ENCODE measurements around the gene LCP1. TPM values are rescaled to one million over a fixed set of nuclear protein-coding genes. Genes with fewer than 3 reads are reported as not detected.

LCP1 gene
- total RNA-seq, 2 donors from 2014 or later: 8.6 to 31.7 TPM

GRCh38 chr13:46202188-46202795 is 20.3 kb upstream of the LCP1 start:
- DNase-seq (ENCODE audit: low spot score): no peak
- no peaks in the 10 kb centered on the region for H3K9me3 ChIP-seq
- H3K36me3 ChIP-seq: no peaks in the 10 kb centered on the region
- no peaks in the 10 kb centered on the region for H3K4me1 ChIP-seq
- H3K27ac ChIP-seq: no peak overlapping the region
- H3K27me3 ChIP-seq: no peaks in the 10 kb centered on the region
- TF ChIP-seq CTCF (IDR thresholded peaks at IDR 0.05): no peak
- H3K4me3 ChIP-seq: no peak overlapping the region

GRCh38 chr13:46198696-46199193 is 16.8 kb upstream of the LCP1 start:
- Histone ChIP-seq H3K36me3 (no peaks in the 10 kb centered on the region), H3K4me1 (no peaks in the 10 kb centered on the region), H3K4me3 (no peak overlapping the region), H3K9me3 (no peaks in the 10 kb centered on the region), H3K27ac (no peak overlapping the region), H3K27me3 (no peaks in the 10 kb centered on the region)
- no peak for TF ChIP-seq CTCF (IDR thresholded peaks at IDR 0.05)
- no peak for DNase-seq (ENCODE audit: low spot score)

- Histone ChIP-seq H3K27me3 (no peaks in the 10 kb centered on the region), H3K9me3 (no peaks in the 10 kb centered on the region), H3K27ac (no peak overlapping the region), H3K4me3 (no peak overlapping the region), H3K4me1 (no peaks in the 10 kb centered on the region), H3K36me3 (no peaks in the 10 kb centered on the region)
- no peak for DNase-seq (ENCODE audit: low spot score)
- no peak for TF ChIP-seq CTCF (IDR thresholded peaks at IDR 0.05)
Observed at GRCh38 chr13:46197299-46198048, 15.5 kb upstream of the LCP1 start.

GRCh38 chr13:46195016-46195415 is 13.0 kb upstream of the LCP1 start:
- Histone ChIP-seq H3K27me3 (no peaks in the 10 kb centered on the region), H3K36me3 (no peaks in the 10 kb centered on the region), H3K9me3 (no peaks in the 10 kb centered on the region), H3K4me3 (no peak overlapping the region), H3K4me1 (no peaks in the 10 kb centered on the region), H3K27ac (no peak overlapping the region)
- TF ChIP-seq CTCF (IDR thresholded peaks at IDR 0.05): no peak
- no peak for DNase-seq (ENCODE audit: low spot score)

- Histone ChIP-seq H3K27ac (no peak overlapping the region), H3K4me1 (no peaks in the 10 kb centered on the region), H3K9me3 (no peaks in the 10 kb centered on the region), H3K4me3 (no peak overlapping the region), H3K36me3 (no peaks in the 10 kb centered on the region), H3K27me3 (no peaks in the 10 kb centered on the region)
- no peak for TF ChIP-seq CTCF (IDR thresholded peaks at IDR 0.05)
- DNase-seq (ENCODE audit: low spot score): no peak
Observed at GRCh38 chr13:46192412-46192811, 10.4 kb upstream of the LCP1 start.
